OCI-LY7 (cell line): ENCODE measurements around the gene PACSIN2. TPM values are rescaled to one million over a fixed set of nuclear protein-coding genes. Genes with fewer than 3 reads are reported as not detected.
A peak's percentile ranks its signal among the peaks of the same experiment; 100 is the strongest.

Source experiments
- BruUV-seq: library from RNA; stranded (reverse); fragments of 400-500 nt; replicated peaks from 2 replicates; lab custom pipeline; 2021; lab: Mats Ljungman, UMichigan
- CTCF ChIA-PET: fragments of 300-600 bp; sonication (Branson Sonifier 250); formaldehyde crosslinking; loops from one replicate; lab custom pipeline; 2022; ENCODE audit warnings: antibody characterized with exemption; ENCODE audit not compliant: unreplicated experiment; lab: Charles Lee
- POLR2A ChIA-PET: fragments of 300-600 bp; sonication (Branson Sonifier 250); formaldehyde crosslinking; loops from one replicate; lab custom pipeline; 2022; ENCODE audit warnings: antibody characterized with exemption; lab: Charles Lee
- DNase-seq: peaks from one replicate; pipeline ENCODE4 v3.0.0-alpha.2; 2015; ENCODE audit warnings: low spot score
- H2AFZ ChIP-seq: fragments of 200-600 bp; sonication (generic), shearing (Covaris generic); 2 replicates; pipeline ENCODE4 v1.6.1; 2014; ENCODE audit warnings: mild to moderate bottlenecking, antibody characterized with exemption, low read length, moderate library complexity
- H3K27ac ChIP-seq: fragments of 200-600 bp; sonication (generic); 2 replicates; pipeline ENCODE4 v1.5.1; 2014; ENCODE audit warnings: mixed run types, low read depth, mild to moderate bottlenecking, moderate library complexity, low read length, inconsistent platforms; ENCODE audit not compliant: poor library complexity, severe bottlenecking
- H3K36me3 ChIP-seq: fragments of 200-600 bp; sonication (generic); 2 replicates; pipeline ENCODE4 v1.6.1; 2014; ENCODE audit warnings: mild to moderate bottlenecking, antibody characterized with exemption, low read length, moderate library complexity, mixed read lengths; ENCODE audit not compliant: insufficient read depth
- H3K4me1 ChIP-seq: fragments of 200-600 bp; sonication (generic); 2 replicates; pipeline ENCODE4 v1.5.1; 2014; ENCODE audit warnings: mild to moderate bottlenecking, low read length; ENCODE audit not compliant: insufficient read depth, poor library complexity, severe bottlenecking
- H3K4me2 ChIP-seq: fragments of 200-600 bp; sonication (generic); 2 replicates; pipeline ENCODE4 v1.6.1; 2014; ENCODE audit warnings: mild to moderate bottlenecking, low read length
- H3K4me3 ChIP-seq: fragments of 200-600 bp; sonication (generic); 2 replicates; pipeline ENCODE4 v1.5.1; 2014; ENCODE audit warnings: mild to moderate bottlenecking, low read depth, low read length; ENCODE audit not compliant: poor library complexity, severe bottlenecking
- H3K79me2 ChIP-seq: fragments of 200-600 bp; sonication (generic); 2 replicates; pipeline ENCODE4 v1.6.1; 2016; ENCODE audit warnings: low read depth, mild to moderate bottlenecking, low read length, moderate library complexity, mixed read lengths; ENCODE audit not compliant: insufficient read depth
- H3K9me2 ChIP-seq: fragments of 200-600 bp; sonication (generic); 2 replicates; pipeline ENCODE4 v1.6.1; 2016; ENCODE audit warnings: mild to moderate bottlenecking, low read length, mixed read lengths; ENCODE audit not compliant: insufficient read depth
- H3K9me3 ChIP-seq: fragments of 200-600 bp; sonication (generic); 2 replicates; pipeline ENCODE4 v1.6.1; 2014; ENCODE audit warnings: mild to moderate bottlenecking, mixed run types, low read length, mixed read lengths
- H4K20me1 ChIP-seq: fragments of 200-600 bp; sonication (generic); 2 replicates; pipeline ENCODE4 v1.6.1; 2014; ENCODE audit warnings: mild to moderate bottlenecking, antibody characterized with exemption, low read length, moderate library complexity, mixed read lengths; ENCODE audit not compliant: insufficient read depth
- CTCF ChIP-seq: fragments of 200-600 bp; sonication (generic); conservative IDR thresholded peaks from 2 replicates; pipeline ENCODE4 v1.5.1; 2014; ENCODE audit warnings: mild to moderate bottlenecking, antibody characterized with exemption, low read length, moderate library complexity, mixed read lengths
- EZH2phosphoT487 ChIP-seq: fragments of 200-600 bp; sonication (generic); IDR thresholded peaks from 2 replicates; pipeline ENCODE4 v1.6.1; 2018; ENCODE audit warnings: low read depth, borderline replicate concordance, mild to moderate bottlenecking, mixed run types, antibody characterized with exemption, low read length, moderate library complexity, mixed read lengths
- intact Hi-C: fragments of 100-400 bp; cut with micrococcal nuclease; formaldehyde crosslinking; loops from one replicate; pipeline ENCODE4 v1.10.0; 2022; ENCODE audit not compliant: unreplicated experiment
- total RNA-seq, 2 experiments: library from RNA; depleted of rRNA in 1 of 2; stranded (reverse); fragments of >200 nt in 1 of 2; shearing (Covaris generic) in 1 of 2; gene quantifications; 2 replicates each; pipeline ENCODE4 v1.2.3, GENCODE V29; 2014 to 2022

PACSIN2 gene
- total RNA-seq, 2 experiments from 2014 or later: 25.4 to 41.7 TPM

GRCh38 chr22:42930810-42931420 is 84.0 kb downstream of the PACSIN2 start:
- CTCF ChIA-PET: no interaction called here

GRCh38 chr22:42929838-42930155 is 85.2 kb downstream of the PACSIN2 start:
- intact Hi-C loops: no loop called here
- Histone ChIP-seq H3K4me1 (peaks cover 40% of the 10 kb centered on the region), H3K36me3 (no peaks in the 10 kb centered on the region), H3K9me2 (no peaks in the 10 kb centered on the region), H4K20me1 (peaks cover 8% of the 10 kb centered on the region; the same call in 1 of the 2 replicates), H3K79me2 (peaks cover 18% of the 10 kb centered on the region), H2AFZ (no peak overlapping the region), H3K27ac (no peak overlapping the region), H3K4me2 (no peak overlapping the region), H3K9me3 (no peaks in the 10 kb centered on the region), H3K4me3 (no peak overlapping the region)
- CTCF ChIA-PET: no interaction called here
- DNase-seq: no peak
- POLR2A ChIA-PET: no interaction called here
- TF ChIP-seq CTCF (no peak), EZH2phosphoT487 (no peak)
- BruUV-seq: no TSS peak

More at GRCh38 chr22:42930810-42931420, 84.0 kb downstream of the PACSIN2 start:
- intact Hi-C loops: no loop called here
- H3K4me3 ChIP-seq: peak overlapping the region; percentile 22
- no peaks in the 10 kb centered on the region for H3K9me2 ChIP-seq
- H3K79me2 ChIP-seq: peaks cover 18% of the 10 kb centered on the region
- H3K27ac ChIP-seq: peak overlapping the region; percentile 49
- POLR2A ChIA-PET: interaction anchor here (0.9 kb wide), 1 partner anchor 10 kb away, joined by 5 read pairs; no protein-coding TSS in a partner anchor
- no peak overlapping the region for H2AFZ ChIP-seq
- H3K9me3 ChIP-seq: no peaks in the 10 kb centered on the region
- BruUV-seq: no TSS peak
- H4K20me1 ChIP-seq: peaks cover 8% of the 10 kb centered on the region; the same call in 1 of the 2 replicates
- DNase-seq: peak; percentile 15
- H3K4me2 ChIP-seq: peak overlapping the region; percentile 64
- no peak for TF ChIP-seq EZH2phosphoT487
- no peak for TF ChIP-seq CTCF
- H3K4me1 ChIP-seq: peaks cover 49% of the 10 kb centered on the region
- H3K36me3 ChIP-seq: no peaks in the 10 kb centered on the region
